Effector memory CD4-positive, alpha-beta T cell (primary cell): ENCODE data around the gene HLA-F.

Source experiments
- DNase-seq, 3 donors: peaks; one replicate each; pipeline ENCODE4 v3.0.0-alpha.2; 2020
- H3K27ac ChIP-seq: 2 replicates; pipeline ENCODE4 v1.7.0; 2013; ENCODE audit warnings: mild to moderate bottlenecking, low read length, moderate library complexity; ENCODE audit not compliant: insufficient read depth, poor library complexity, severe bottlenecking
- H3K27me3 ChIP-seq: replicated peaks from 2 replicates; pipeline ENCODE4 v1.7.0; 2013; ENCODE audit warnings: mild to moderate bottlenecking, low read length; ENCODE audit not compliant: insufficient read depth, control insufficient read depth, poor library complexity, severe bottlenecking
- H3K36me3 ChIP-seq: 2 replicates; pipeline ENCODE4 v1.7.0; 2013; ENCODE audit warnings: mild to moderate bottlenecking, low read length, moderate library complexity; ENCODE audit not compliant: control insufficient read depth, insufficient read depth
- H3K4me1 ChIP-seq: 2 replicates; pipeline ENCODE4 v1.7.0; 2013; ENCODE audit warnings: low read length, mild to moderate bottlenecking; ENCODE audit not compliant: control insufficient read depth, insufficient read depth, poor library complexity, severe bottlenecking
- H3K4me3 ChIP-seq: 2 replicates; pipeline ENCODE4 v1.7.0; 2013; ENCODE audit warnings: low read length, low read depth, mild to moderate bottlenecking; ENCODE audit not compliant: insufficient read depth, poor library complexity, severe bottlenecking
- H3K9me3 ChIP-seq: 2 replicates; pipeline ENCODE4 v1.7.0; 2013; ENCODE audit warnings: mild to moderate bottlenecking, low read length, moderate library complexity; ENCODE audit not compliant: control insufficient read depth
- total RNA-seq, 3 donors: gene quantifications; one replicate each; lab custom pipeline; 2026; lab: John Stamatoyannopoulos, UW

Gene HLA-F
- total RNA-seq = 483 to 687 (median 622) reads per million in 3 donors

GRCh38 chr6:29723262-29723665 lies at the start of gene HLA-F:
Gene HLA-F, plus strand, starts transcription at chr6:29723434. Its CDS starts 30 bp downstream, at chr6:29723464.
- peak; percentile 78 to 87 (median 85) for DNase-seq
- Histone ChIP-seq H3K9me3 (no peaks in the 10 kb centered on the region), H3K4me1 (peaks cover 38% of the 10 kb centered on the region), H3K27me3 (no peaks in the 10 kb centered on the region), H3K36me3 (peaks cover 37% of the 10 kb centered on the region), H3K4me3 (peak within 1 kb of the TSS; percentile 95), H3K27ac (peak within 1 kb of the TSS; percentile 99)

- Histone ChIP-seq H3K4me3 (no peak overlapping the region), H3K4me1 (no peaks in the 10 kb centered on the region), H3K9me3 (no peaks in the 10 kb centered on the region), H3K27ac (no peak overlapping the region), H3K36me3 (no peaks in the 10 kb centered on the region), H3K27me3 (no peaks in the 10 kb centered on the region)
- no peak for DNase-seq
Observed at GRCh38 chr6:29674008-29674407, 49.2 kb upstream of the HLA-F start.

GRCh38 chr6:29675561-29675960 lies 47.7 kb upstream of the HLA-F start:
- no peaks in the 10 kb centered on the region for H3K36me3 ChIP-seq
- no peaks in the 10 kb centered on the region for H3K9me3 ChIP-seq
- no peak overlapping the region for H3K27ac ChIP-seq
- H3K27me3 ChIP-seq = no peaks in the 10 kb centered on the region
- H3K4me3 ChIP-seq = no peak overlapping the region
- DNase-seq = no peak
- H3K4me1 ChIP-seq = no peaks in the 10 kb centered on the region

GRCh38 chr6:29676981-29677601 lies 46.1 kb upstream of the HLA-F start:
- H3K27ac ChIP-seq = no peak overlapping the region
- no peaks in the 10 kb centered on the region for H3K27me3 ChIP-seq
- no peaks in the 10 kb centered on the region for H3K36me3 ChIP-seq
- no peak overlapping the region for H3K4me3 ChIP-seq
- H3K9me3 ChIP-seq = no peaks in the 10 kb centered on the region
- no peaks in the 10 kb centered on the region for H3K4me1 ChIP-seq
- no peak for DNase-seq

GRCh38 chr6:29678114-29678513 lies 45.1 kb upstream of the HLA-F start:
- Histone ChIP-seq H3K4me1 (no peaks in the 10 kb centered on the region), H3K4me3 (no peak overlapping the region), H3K36me3 (no peaks in the 10 kb centered on the region), H3K27me3 (no peaks in the 10 kb centered on the region), H3K9me3 (no peaks in the 10 kb centered on the region), H3K27ac (no peak overlapping the region)
- DNase-seq = no peak

- no peaks in the 10 kb centered on the region for H3K27me3 ChIP-seq
- DNase-seq = no peak
- no peaks in the 10 kb centered on the region for H3K4me1 ChIP-seq
- no peak overlapping the region for H3K27ac ChIP-seq
- no peak overlapping the region for H3K4me3 ChIP-seq
- H3K9me3 ChIP-seq = no peaks in the 10 kb centered on the region
- H3K36me3 ChIP-seq = no peaks in the 10 kb centered on the region
Observed at GRCh38 chr6:29679962-29680361, 43.3 kb upstream of the HLA-F start.

- Histone ChIP-seq H3K4me1 (no peaks in the 10 kb centered on the region), H3K36me3 (no peaks in the 10 kb centered on the region), H3K27me3 (no peaks in the 10 kb centered on the region), H3K9me3 (no peaks in the 10 kb centered on the region), H3K27ac (no peak overlapping the region), H3K4me3 (peak overlapping the region; percentile 37)
- DNase-seq = no peak
Observed at GRCh38 chr6:29680416-29680815, 42.8 kb upstream of the HLA-F start.

- peak within 1 kb of the TSS; percentile 37 for H3K4me3 ChIP-seq
- no peaks in the 10 kb centered on the region for H3K9me3 ChIP-seq
- H3K4me1 ChIP-seq = no peaks in the 10 kb centered on the region
- no peak for DNase-seq
- H3K27me3 ChIP-seq = no peaks in the 10 kb centered on the region
- H3K36me3 ChIP-seq = no peaks in the 10 kb centered on the region
- no peak within 1 kb of the TSS for H3K27ac ChIP-seq
Observed at GRCh38 chr6:29680904-29681303, 42.3 kb upstream of the HLA-F start, which contains the start of gene ZFP57. Gene ZFP57, minus strand, starts transcription at chr6:29681152. Its CDS starts 4,149 bp downstream, at chr6:29677003.

GRCh38 chr6:29681811-29682210 lies 41.4 kb upstream of the HLA-F start:
- no peaks in the 10 kb centered on the region for H3K36me3 ChIP-seq
- no peaks in the 10 kb centered on the region for H3K4me1 ChIP-seq
- DNase-seq = no peak
- H3K27me3 ChIP-seq = no peaks in the 10 kb centered on the region
- H3K9me3 ChIP-seq = no peaks in the 10 kb centered on the region
- no peak overlapping the region for H3K4me3 ChIP-seq
- no peak overlapping the region for H3K27ac ChIP-seq

GRCh38 chr6:29685718-29686326 lies 37.4 kb upstream of the HLA-F start:
- no peaks in the 10 kb centered on the region for H3K4me1 ChIP-seq
- no peak overlapping the region for H3K4me3 ChIP-seq
- DNase-seq = no peak
- H3K27ac ChIP-seq = no peak overlapping the region
- H3K36me3 ChIP-seq = no peaks in the 10 kb centered on the region
- H3K27me3 ChIP-seq = no peaks in the 10 kb centered on the region
- H3K9me3 ChIP-seq = no peaks in the 10 kb centered on the region
